ENCODE results near the gene PKP4. TPM values are rescaled to one million over a fixed set of nuclear protein-coding genes. Genes with fewer than 3 reads are reported as not detected.

PKP4 gene
- total RNA-seq, 1 donor from 2014 or later = 60.8 TPM

DNA sequence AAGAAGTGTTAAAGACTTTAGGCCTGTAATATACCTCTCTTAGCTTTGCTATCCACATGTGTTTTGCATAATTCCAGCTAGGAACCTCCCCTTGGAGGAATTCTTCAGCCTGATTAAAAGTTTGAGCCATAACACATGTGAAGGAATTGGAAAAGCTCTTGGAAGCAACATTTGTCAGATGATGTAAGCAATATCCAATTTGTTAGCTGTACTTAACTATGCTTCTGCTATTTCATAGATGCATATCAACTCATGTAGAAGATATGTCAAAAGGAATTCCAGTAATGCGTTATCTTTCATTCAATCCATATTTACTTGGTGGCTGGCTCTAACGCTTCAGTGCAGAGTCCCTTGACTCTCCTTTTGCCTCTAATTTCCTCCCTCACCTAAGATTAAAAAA is 46.2 kb downstream of the PKP4 start:
- Histone ChIP-seq H3K4me3 (no peak overlapping the region), H3K4me1 (no peaks in the 10 kb centered on the region), H3K9me3 (no peaks in the 10 kb centered on the region), H3K27ac (no peak overlapping the region), H3K36me3 (no peaks in the 10 kb centered on the region), H3K27me3 (no peaks in the 10 kb centered on the region)
- TF ChIP-seq, protein P1, sequence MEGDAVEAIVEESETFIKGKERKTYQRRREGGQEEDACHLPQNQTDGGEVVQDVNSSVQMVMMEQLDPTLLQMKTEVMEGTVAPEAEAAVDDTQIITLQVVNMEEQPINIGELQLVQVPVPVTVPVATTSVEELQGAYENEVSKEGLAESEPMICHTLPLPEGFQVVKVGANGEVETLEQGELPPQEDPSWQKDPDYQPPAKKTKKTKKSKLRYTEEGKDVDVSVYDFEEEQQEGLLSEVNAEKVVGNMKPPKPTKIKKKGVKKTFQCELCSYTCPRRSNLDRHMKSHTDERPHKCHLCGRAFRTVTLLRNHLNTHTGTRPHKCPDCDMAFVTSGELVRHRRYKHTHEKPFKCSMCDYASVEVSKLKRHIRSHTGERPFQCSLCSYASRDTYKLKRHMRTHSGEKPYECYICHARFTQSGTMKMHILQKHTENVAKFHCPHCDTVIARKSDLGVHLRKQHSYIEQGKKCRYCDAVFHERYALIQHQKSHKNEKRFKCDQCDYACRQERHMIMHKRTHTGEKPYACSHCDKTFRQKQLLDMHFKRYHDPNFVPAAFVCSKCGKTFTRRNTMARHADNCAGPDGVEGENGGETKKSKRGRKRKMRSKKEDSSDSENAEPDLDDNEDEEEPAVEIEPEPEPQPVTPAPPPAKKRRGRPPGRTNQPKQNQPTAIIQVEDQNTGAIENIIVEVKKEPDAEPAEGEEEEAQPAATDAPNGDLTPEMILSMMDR (IDR thresholded peaks at IDR 0.05) = no peak
- DNase-seq (ENCODE audit: low spot score in 2 of 2) = no peak
- intact Hi-C loops (cut with DNase I) = no loop called here

DNA sequence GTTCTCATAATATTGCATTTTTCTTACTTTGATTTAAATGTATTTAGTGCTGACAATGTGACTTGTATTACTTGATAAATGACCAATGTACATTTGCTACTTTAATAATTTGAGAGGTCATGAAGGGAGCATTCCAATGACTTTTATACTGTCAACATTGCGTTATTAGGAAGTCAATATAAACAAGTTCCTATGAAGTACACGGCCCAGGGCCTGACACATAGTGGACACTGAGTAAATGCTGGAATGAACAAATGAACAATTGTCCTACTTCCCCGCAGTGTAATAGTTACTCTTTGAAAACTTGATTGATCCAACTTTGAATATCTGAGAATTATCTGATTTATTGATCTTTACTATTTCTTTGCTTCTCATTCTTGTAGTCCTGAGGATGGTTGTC is 47.3 kb downstream of the PKP4 start:
- Histone ChIP-seq H3K36me3 (no peaks in the 10 kb centered on the region), H3K27ac (no peak overlapping the region), H3K27me3 (no peaks in the 10 kb centered on the region), H3K4me1 (no peaks in the 10 kb centered on the region), H3K4me3 (no peak overlapping the region), H3K9me3 (no peaks in the 10 kb centered on the region)
- TF ChIP-seq, protein P1 (IDR thresholded peaks at IDR 0.05) = no peak
- intact Hi-C loops (cut with DNase I) = no loop called here
- DNase-seq (ENCODE audit: low spot score in 2 of 2) = no peak

DNA sequence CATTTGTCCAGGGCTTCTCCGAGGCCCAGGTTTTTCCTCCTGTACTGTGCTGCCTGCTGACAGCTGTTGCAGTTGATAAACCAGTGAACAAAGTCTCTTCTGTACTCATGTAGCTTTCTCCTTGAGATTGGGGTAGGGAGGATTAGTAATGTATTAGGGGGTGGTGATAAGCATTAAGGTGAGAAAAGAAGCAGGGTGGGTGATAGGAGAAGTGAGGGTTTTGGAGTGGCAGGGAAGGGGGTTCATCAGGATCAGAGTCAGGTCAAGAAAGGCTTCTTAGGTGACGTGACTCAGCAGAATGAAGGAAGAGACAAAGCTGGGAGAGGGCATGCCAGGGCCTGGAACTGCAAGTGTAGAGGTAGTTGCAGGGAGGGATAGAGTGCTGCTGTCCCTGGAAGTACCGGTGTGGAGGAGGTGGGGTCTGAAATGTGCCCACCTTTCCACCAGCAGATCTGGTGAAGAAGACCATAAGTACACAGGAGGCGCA is 48.7 kb downstream of the PKP4 start:
- TF ChIP-seq, protein P1 (IDR thresholded peaks at IDR 0.05) = no peak
- Histone ChIP-seq H3K36me3 (no peaks in the 10 kb centered on the region), H3K27ac (no peak overlapping the region), H3K9me3 (no peaks in the 10 kb centered on the region), H3K4me1 (no peaks in the 10 kb centered on the region), H3K27me3 (no peaks in the 10 kb centered on the region), H3K4me3 (no peak overlapping the region)
- DNase-seq (ENCODE audit: low spot score in 2 of 2) = no peak
- intact Hi-C loops (cut with DNase I) = no loop called here

DNA sequence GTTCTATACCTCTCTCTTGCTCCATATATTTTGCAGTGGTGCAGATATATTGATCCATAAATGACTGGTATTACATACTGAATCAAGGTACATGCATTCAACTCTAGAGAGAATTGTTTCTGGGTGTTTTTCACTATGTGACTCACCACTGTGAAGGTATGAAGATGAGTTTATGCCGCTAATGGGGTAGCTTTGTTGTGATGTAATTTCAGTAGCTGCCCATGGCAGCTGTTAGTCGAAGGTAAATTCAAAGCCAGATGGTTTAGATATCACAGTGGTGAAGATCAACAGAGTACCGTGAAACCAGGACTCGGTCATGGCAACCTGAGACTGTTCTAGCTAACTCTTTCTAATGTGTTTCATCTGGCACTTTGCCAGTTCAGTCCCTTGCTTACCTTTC is 50.4 kb downstream of the PKP4 start:
- TF ChIP-seq, protein P1 (IDR thresholded peaks at IDR 0.05) = no peak
- Histone ChIP-seq H3K9me3 (no peaks in the 10 kb centered on the region), H3K27me3 (no peaks in the 10 kb centered on the region), H3K36me3 (no peaks in the 10 kb centered on the region), H3K4me3 (no peak overlapping the region), H3K27ac (no peak overlapping the region), H3K4me1 (no peaks in the 10 kb centered on the region)
- intact Hi-C loops (cut with DNase I) = no loop called here
- DNase-seq (ENCODE audit: low spot score in 2 of 2) = no peak

DNA sequence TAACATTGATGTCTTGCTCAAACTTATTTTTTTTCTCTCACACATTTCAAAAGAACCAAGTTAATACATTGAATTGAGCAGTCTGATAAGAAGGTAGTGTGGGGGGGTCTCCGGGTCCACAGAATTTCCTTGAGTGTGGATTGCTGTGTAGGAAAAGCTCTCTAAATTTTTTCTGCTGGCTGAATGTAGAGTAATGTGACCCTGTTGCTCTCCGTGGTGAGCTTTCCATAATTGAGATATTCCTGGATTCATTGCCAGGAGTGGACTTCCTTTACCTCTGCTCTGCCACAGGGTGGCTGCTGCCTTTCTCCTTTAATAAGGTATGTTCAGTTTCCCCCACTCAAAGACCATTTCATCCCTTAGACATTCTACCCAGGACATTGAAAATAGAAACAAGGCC is 50.9 kb downstream of the PKP4 start:
- DNase-seq (ENCODE audit: low spot score in 2 of 2) = no peak
- Histone ChIP-seq H3K4me3 (no peak overlapping the region), H3K9me3 (no peaks in the 10 kb centered on the region), H3K27me3 (no peaks in the 10 kb centered on the region), H3K4me1 (no peaks in the 10 kb centered on the region), H3K27ac (no peak overlapping the region), H3K36me3 (no peaks in the 10 kb centered on the region)
- TF ChIP-seq, protein P1 (IDR thresholded peaks at IDR 0.05) = no peak
- intact Hi-C loops (cut with DNase I) = no loop called here

All from ascending aorta (tissue), 2 donors.